K562 (cell line): Measurements from ENCODE around the gene RUNX1. TPM values are rescaled to one million over a fixed set of nuclear protein-coding genes. Genes with fewer than 3 reads are reported as not detected.

Experiments
- ARID4B ChIP-seq: sonication (generic); formaldehyde crosslinking; IDR thresholded peaks from 2 replicates; pipeline ENCODE4 v1.8.0; 2022; ENCODE audit warnings: mild to moderate bottlenecking, missing genetic modification reagents
- CBFA2T3 ChIP-seq: fragments of 450-650 bp; IDR thresholded peaks from 2 replicates; pipeline ENCODE4 v1.6.1; 2017
- CTBP1 ChIP-seq: fragments of 450-650 bp; IDR thresholded peaks from 2 replicates; pipeline ENCODE4 v1.6.1; 2016; ENCODE audit warnings: borderline replicate concordance
- ETV5 ChIP-seq: sonication (generic); formaldehyde crosslinking; IDR thresholded peaks from 2 replicates; pipeline ENCODE4 v1.4.0; 2020; ENCODE audit warnings: low read depth, mild to moderate bottlenecking, missing genetic modification reagents
- JUND ChIP-seq, 2 experiments: IDR thresholded peaks; 2 replicates in 1 of 2; 3 replicates in 1 of 2; pipeline ENCODE4 v1.6.1; 2011; ENCODE audit warnings: borderline replicate concordance in 2 of 2, low read depth in 2 of 2, low read length in 2 of 2, improper control_type of control experiment in 1 of 2, missing biosample characterization in 1 of 2, missing genetic modification characterization in 1 of 2, missing genetic modification reagents in 1 of 2
- MBD2 ChIP-seq: sonication (generic); IDR thresholded peaks from 2 replicates; pipeline ENCODE4 v1.6.1; 2016; ENCODE audit warnings: low read depth, borderline replicate concordance
- NR2C2 ChIP-seq, 2 experiments: fragments of 200-800 bp in 1 of 2; sonication (Bioruptor generic) in 1 of 2; sonication (generic) in 1 of 2; formaldehyde crosslinking in 1 of 2; IDR thresholded peaks; 2 replicates each; pipeline versions ENCODE4 v1.6.1 to v1.8.0; 2016 to 2022; ENCODE audit warnings: mild to moderate bottlenecking in 1 of 2, missing compliant biosample characterization in 1 of 2, missing genetic modification characterization in 1 of 2, missing genetic modification reagents in 1 of 2
- RBM22 ChIP-seq: fragments of 200-400 bp; formaldehyde crosslinking; IDR thresholded peaks from 2 replicates; pipeline ENCODE4 v1.6.1; 2018; ENCODE audit warnings: low read length, low read depth; ENCODE audit not compliant: poor library complexity, severe bottlenecking
- TAF7 ChIP-seq: fragments of 450-650 bp; IDR thresholded peaks from 2 replicates; pipeline ENCODE4 v1.6.1; 2016; ENCODE audit warnings: missing genetic modification characterization, missing compliant biosample characterization
- U2AF2 ChIP-seq: fragments of 200-400 bp; formaldehyde crosslinking; optimal IDR thresholded peaks from 2 replicates; pipeline ENCODE3; 2017; ENCODE audit warnings: low read depth, mild to moderate bottlenecking, low read length
- ZNF224 ChIP-seq: sonication (generic); formaldehyde crosslinking; IDR thresholded peaks from 2 replicates; pipeline ENCODE4 v1.8.0; 2022; ENCODE audit warnings: mild to moderate bottlenecking, missing genetic modification reagents
- ZNF785 ChIP-seq: fragments of 250-450 bp; sonication (Bioruptor Pico); IDR thresholded peaks from 2 replicates; pipeline ENCODE4 v1.4.0; 2020; ENCODE audit warnings: mild to moderate bottlenecking
- polyA plus RNA-seq, 8 experiments: library from polyadenylated mRNA; depleted of rRNA in 4 of 8; stranded (reverse) in 5 of 8; unstranded in 3 of 8; fragments of >200 nt; fragmentation: Nextera tagmentation in 2 of 8; fragmentation: Illumina TruSeq in 1 of 8; extraction: Ambion mirVana in 2 of 8; extraction: Trizol in 1 of 8; gene quantifications; 2 replicates each; pipeline versions ENCODE4 v1.2.1 to v1.2.3, GENCODE V29; 2011 to 2014; ENCODE audit warnings: inconsistent platforms in 1 of 8, missing spikeins in 1 of 8
- total RNA-seq, 7 experiments: library from RNA; depleted of rRNA in 6 of 7; stranded (reverse); fragments of >200 nt in 6 of 7; fragmentation: Illumina TruSeq in 2 of 7; extraction: Trizol in 2 of 7; gene quantifications; 2 replicates each; pipeline versions ENCODE4 v1.2.1 to v1.2.3, GENCODE V29; 2011 to 2021; ENCODE audit warnings: low replicate concordance in 1 of 7
- TF ChIP-seq, protein P1 (sequence below), 2 experiments: fragments of 450-650 bp in 1 of 2; sonication (generic) in 1 of 2; formaldehyde crosslinking in 1 of 2; IDR thresholded peaks in 1 of 2; conservative IDR thresholded peaks in 1 of 2; 2 replicates each; pipeline versions ENCODE4 v1.6.1 to v1.8.1; 2016 to 2023; ENCODE audit warnings: mild to moderate bottlenecking in 2 of 2, moderate library complexity in 2 of 2, inconsistent platforms in 1 of 2, missing genetic modification reagents in 1 of 2

RUNX1 gene
- total and polyA plus RNA-seq, 9 of the 15 experiments (the other 6 are each of a cell fraction or from before 2014, with no cell fraction given): 2.2 to 68.6 (median 17.8) TPM

- TF ChIP-seq CBFA2T3 (no peak; the same call in 1 of the 2 replicates), TAF7 (no peak), U2AF2 (no peak), ETV5 (CRISPR knock-in tag) (no peak), MBD2 (no peak), ZNF224 (CRISPR knock-in tag) (no peak), RBM22 (peak; percentile 21), NR2C2 (CRISPR knock-in tag; IDR thresholded peaks at IDR 0.05) (no peak), NR2C2 (tag; IDR thresholded peaks at IDR 0.05) (peak; percentile 17; the same call in 1 of the 2 replicates), ZNF785 (no peak), JUND (IDR thresholded peaks at IDR 0.05; ENCODE audit: borderline replicate concordance, low read depth, low read length) (no peak), JUND (tag; IDR thresholded peaks at IDR 0.05; ENCODE audit: borderline replicate concordance, low read depth, low read length) (0 out of 3 replicates have a peak, but pooled peaks have one; percentile 28), ARID4B (CRISPR knock-in tag) (peak; percentile 4; the same call in 1 of the 2 replicates), CTBP1 (no peak)
- TF ChIP-seq, protein P1, sequence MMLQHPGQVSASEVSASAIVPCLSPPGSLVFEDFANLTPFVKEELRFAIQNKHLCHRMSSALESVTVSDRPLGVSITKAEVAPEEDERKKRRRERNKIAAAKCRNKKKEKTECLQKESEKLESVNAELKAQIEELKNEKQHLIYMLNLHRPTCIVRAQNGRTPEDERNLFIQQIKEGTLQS (IDR thresholded peaks at IDR 0.05): peak; percentile 54
- TF ChIP-seq, protein P1 (CRISPR knock-in tag; conservative IDR thresholded peaks at IDR 0.05): no peak
- TF ChIP-seq, all 486 proteins: peak for 24
Measured at GRCh38 chr21:34865400-34866241, 183.5 kb downstream of the RUNX1 start (continued).
